OCI-LY7 (cell line): ENCODE results near the gene CDH15. TPM values are rescaled to one million over a fixed set of nuclear protein-coding genes. Genes with fewer than 3 reads are reported as not detected.

ENCODE experiments used
- BruUV-seq: library from RNA; stranded (reverse); fragments of 400-500 nt; replicated peaks from 2 replicates; lab custom pipeline; 2021; lab: Mats Ljungman, UMichigan
- CTCF ChIA-PET: fragments of 300-600 bp; sonication (Branson Sonifier 250); formaldehyde crosslinking; loops from one replicate; lab custom pipeline; 2022; ENCODE audit warnings: antibody characterized with exemption; ENCODE audit not compliant: unreplicated experiment; lab: Charles Lee
- POLR2A ChIA-PET: fragments of 300-600 bp; sonication (Branson Sonifier 250); formaldehyde crosslinking; loops from one replicate; lab custom pipeline; 2022; ENCODE audit warnings: antibody characterized with exemption; lab: Charles Lee
- DNase-seq: peaks from one replicate; pipeline ENCODE4 v3.0.0-alpha.2; 2015; ENCODE audit warnings: low spot score
- H2AFZ ChIP-seq: fragments of 200-600 bp; sonication (generic), shearing (Covaris generic); 2 replicates; pipeline ENCODE4 v1.6.1; 2014; ENCODE audit warnings: mild to moderate bottlenecking, antibody characterized with exemption, low read length, moderate library complexity
- H3K27ac ChIP-seq: fragments of 200-600 bp; sonication (generic); 2 replicates; pipeline ENCODE4 v1.5.1; 2014; ENCODE audit warnings: mixed run types, low read depth, mild to moderate bottlenecking, moderate library complexity, low read length, inconsistent platforms; ENCODE audit not compliant: poor library complexity, severe bottlenecking
- H3K36me3 ChIP-seq: fragments of 200-600 bp; sonication (generic); 2 replicates; pipeline ENCODE4 v1.6.1; 2014; ENCODE audit warnings: mild to moderate bottlenecking, antibody characterized with exemption, low read length, moderate library complexity, mixed read lengths; ENCODE audit not compliant: insufficient read depth
- H3K4me1 ChIP-seq: fragments of 200-600 bp; sonication (generic); 2 replicates; pipeline ENCODE4 v1.5.1; 2014; ENCODE audit warnings: mild to moderate bottlenecking, low read length; ENCODE audit not compliant: insufficient read depth, poor library complexity, severe bottlenecking
- H3K4me2 ChIP-seq: fragments of 200-600 bp; sonication (generic); 2 replicates; pipeline ENCODE4 v1.6.1; 2014; ENCODE audit warnings: mild to moderate bottlenecking, low read length
- H3K4me3 ChIP-seq: fragments of 200-600 bp; sonication (generic); 2 replicates; pipeline ENCODE4 v1.5.1; 2014; ENCODE audit warnings: mild to moderate bottlenecking, low read depth, low read length; ENCODE audit not compliant: poor library complexity, severe bottlenecking
- H3K79me2 ChIP-seq: fragments of 200-600 bp; sonication (generic); 2 replicates; pipeline ENCODE4 v1.6.1; 2016; ENCODE audit warnings: low read depth, mild to moderate bottlenecking, low read length, moderate library complexity, mixed read lengths; ENCODE audit not compliant: insufficient read depth
- H3K9me2 ChIP-seq: fragments of 200-600 bp; sonication (generic); 2 replicates; pipeline ENCODE4 v1.6.1; 2016; ENCODE audit warnings: mild to moderate bottlenecking, low read length, mixed read lengths; ENCODE audit not compliant: insufficient read depth
- H3K9me3 ChIP-seq: fragments of 200-600 bp; sonication (generic); 2 replicates; pipeline ENCODE4 v1.6.1; 2014; ENCODE audit warnings: mild to moderate bottlenecking, mixed run types, low read length, mixed read lengths
- H4K20me1 ChIP-seq: fragments of 200-600 bp; sonication (generic); 2 replicates; pipeline ENCODE4 v1.6.1; 2014; ENCODE audit warnings: mild to moderate bottlenecking, antibody characterized with exemption, low read length, moderate library complexity, mixed read lengths; ENCODE audit not compliant: insufficient read depth
- EZH2phosphoT487 ChIP-seq: fragments of 200-600 bp; sonication (generic); IDR thresholded peaks from 2 replicates; pipeline ENCODE4 v1.6.1; 2018; ENCODE audit warnings: low read depth, borderline replicate concordance, mild to moderate bottlenecking, mixed run types, antibody characterized with exemption, low read length, moderate library complexity, mixed read lengths
- intact Hi-C: fragments of 100-400 bp; cut with micrococcal nuclease; formaldehyde crosslinking; loops from one replicate; pipeline ENCODE4 v1.10.0; 2022; ENCODE audit not compliant: unreplicated experiment
- total RNA-seq, 2 experiments: library from RNA; depleted of rRNA in 1 of 2; stranded (reverse); fragments of >200 nt in 1 of 2; shearing (Covaris generic) in 1 of 2; gene quantifications; 2 replicates each; pipeline ENCODE4 v1.2.3, GENCODE V29; 2014 to 2022
- TF ChIP-seq, protein P1 (sequence below): fragments of 200-600 bp; sonication (generic); conservative IDR thresholded peaks from 2 replicates; pipeline ENCODE4 v1.5.1; 2014; ENCODE audit warnings: mild to moderate bottlenecking, antibody characterized with exemption, low read length, moderate library complexity, mixed read lengths

The CDH15 gene
- total RNA-seq, 2 experiments from 2014 or later: not detected

DNA sequence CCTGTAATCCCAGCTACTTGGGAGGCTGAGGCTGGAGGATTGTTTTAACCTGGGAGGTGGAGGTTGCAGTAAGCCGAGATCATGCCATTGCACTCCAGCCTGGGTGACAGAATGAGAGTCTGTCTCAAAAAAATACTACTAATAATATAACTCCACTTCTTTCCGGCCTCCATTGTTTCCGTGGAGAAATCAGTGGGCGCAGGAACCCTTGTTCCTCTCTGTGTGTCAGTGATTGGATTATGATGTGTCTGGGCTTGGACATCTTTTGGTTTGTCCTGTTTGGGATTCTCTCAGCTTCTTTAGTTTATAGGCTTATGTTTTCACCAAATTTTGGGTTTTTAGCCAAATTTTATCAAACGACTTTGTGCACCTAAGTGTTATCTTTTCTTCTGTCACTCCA, 41.1 kb upstream of the CDH15 start:
- Histone ChIP-seq H3K27ac (no peak overlapping the region), H3K36me3 (peaks cover 98% of the 10 kb centered on the region), H3K4me1 (no peaks in the 10 kb centered on the region), H4K20me1 (no peaks in the 10 kb centered on the region), H2AFZ (no peak overlapping the region), H3K9me2 (no peaks in the 10 kb centered on the region), H3K79me2 (peaks cover 43% of the 10 kb centered on the region; the same call in 1 of the 2 replicates), H3K9me3 (peaks cover 25% of the 10 kb centered on the region; the same call in 1 of the 2 replicates), H3K4me3 (no peak overlapping the region), H3K4me2 (no peak overlapping the region)
- no TSS peak for BruUV-seq
- POLR2A ChIA-PET: no interaction called here
- TF ChIP-seq EZH2phosphoT487: no peak
- TF ChIP-seq, protein P1, sequence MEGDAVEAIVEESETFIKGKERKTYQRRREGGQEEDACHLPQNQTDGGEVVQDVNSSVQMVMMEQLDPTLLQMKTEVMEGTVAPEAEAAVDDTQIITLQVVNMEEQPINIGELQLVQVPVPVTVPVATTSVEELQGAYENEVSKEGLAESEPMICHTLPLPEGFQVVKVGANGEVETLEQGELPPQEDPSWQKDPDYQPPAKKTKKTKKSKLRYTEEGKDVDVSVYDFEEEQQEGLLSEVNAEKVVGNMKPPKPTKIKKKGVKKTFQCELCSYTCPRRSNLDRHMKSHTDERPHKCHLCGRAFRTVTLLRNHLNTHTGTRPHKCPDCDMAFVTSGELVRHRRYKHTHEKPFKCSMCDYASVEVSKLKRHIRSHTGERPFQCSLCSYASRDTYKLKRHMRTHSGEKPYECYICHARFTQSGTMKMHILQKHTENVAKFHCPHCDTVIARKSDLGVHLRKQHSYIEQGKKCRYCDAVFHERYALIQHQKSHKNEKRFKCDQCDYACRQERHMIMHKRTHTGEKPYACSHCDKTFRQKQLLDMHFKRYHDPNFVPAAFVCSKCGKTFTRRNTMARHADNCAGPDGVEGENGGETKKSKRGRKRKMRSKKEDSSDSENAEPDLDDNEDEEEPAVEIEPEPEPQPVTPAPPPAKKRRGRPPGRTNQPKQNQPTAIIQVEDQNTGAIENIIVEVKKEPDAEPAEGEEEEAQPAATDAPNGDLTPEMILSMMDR: no peak
- intact Hi-C loops: no loop called here
- CTCF ChIA-PET: no interaction called here
- DNase-seq: no peak

DNA sequence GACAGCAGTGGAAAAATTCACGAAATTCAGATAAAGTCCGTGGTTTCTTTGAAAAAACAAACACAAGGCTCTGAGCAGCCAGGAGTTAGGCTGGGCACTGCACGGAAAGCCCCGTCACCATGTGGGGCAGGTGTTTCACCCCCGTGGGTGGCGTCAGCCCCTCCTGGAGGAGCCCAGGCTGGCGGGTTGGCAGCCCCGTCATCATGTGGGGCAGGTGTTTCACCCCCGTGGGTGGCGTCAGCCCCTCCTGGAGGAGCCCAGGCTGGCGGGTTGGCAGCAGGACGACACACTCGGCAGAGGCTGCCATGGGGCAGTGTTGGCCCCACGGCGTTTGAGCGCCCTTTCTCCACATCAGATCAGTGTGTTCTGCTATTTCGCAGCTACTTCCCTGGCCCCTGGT, 39.8 kb upstream of the CDH15 start:
- no peak for TF ChIP-seq EZH2phosphoT487
- TF ChIP-seq, protein P1: no peak

DNA sequence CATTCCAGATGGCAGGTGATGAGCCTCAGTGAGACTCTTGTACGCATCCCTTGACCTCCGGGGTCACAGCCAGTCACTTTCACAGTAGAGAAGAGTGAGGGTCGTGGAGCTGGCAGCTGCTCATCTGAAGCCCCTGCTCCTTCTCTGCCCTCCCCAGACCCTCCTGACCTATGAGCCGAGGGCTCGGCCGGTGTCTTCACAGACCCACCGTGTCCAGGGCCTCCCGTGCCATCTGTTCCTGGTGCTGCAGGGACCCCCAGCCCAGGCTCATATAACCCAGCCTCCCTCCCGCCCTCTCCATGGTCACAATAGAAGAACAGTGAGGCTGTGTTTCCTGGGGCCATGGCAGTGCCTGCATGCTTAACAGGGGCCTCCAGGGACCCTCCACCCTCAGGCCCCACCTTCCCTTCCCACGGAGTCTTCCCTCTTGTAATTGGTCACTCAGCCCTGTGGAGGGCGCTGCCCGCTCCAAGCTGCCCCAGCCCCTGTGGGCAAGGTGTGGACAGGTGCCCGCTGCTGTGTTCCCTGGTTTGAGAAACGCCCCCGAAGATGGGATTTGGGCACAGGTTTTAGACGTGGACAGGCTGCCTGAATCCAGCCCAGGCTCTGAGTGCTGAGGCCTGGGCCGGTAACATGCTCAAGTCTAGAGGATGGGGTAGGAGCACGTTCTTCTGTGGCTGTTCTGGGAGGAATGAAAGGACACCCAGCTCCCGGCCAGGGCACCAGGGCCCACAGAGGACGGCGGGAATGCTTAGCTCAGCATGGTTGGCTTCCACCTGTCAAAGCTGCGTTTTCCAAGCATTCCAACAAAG, 39.1 kb upstream of the CDH15 start:
- Histone ChIP-seq H3K4me3 (no peak overlapping the region), H3K36me3 (peaks cover 96% of the 10 kb centered on the region), H3K9me3 (peaks cover 18% of the 10 kb centered on the region; the same call in 1 of the 2 replicates), H3K4me1 (no peaks in the 10 kb centered on the region), H3K79me2 (peaks cover 31% of the 10 kb centered on the region; the same call in 1 of the 2 replicates), H4K20me1 (no peaks in the 10 kb centered on the region), H2AFZ (no peak overlapping the region), H3K9me2 (no peaks in the 10 kb centered on the region), H3K4me2 (no peak overlapping the region), H3K27ac (no peak overlapping the region)
- no peak for DNase-seq
- CTCF ChIA-PET: no interaction called here
- intact Hi-C loops: no loop called here
- POLR2A ChIA-PET: no interaction called here
- no TSS peak for BruUV-seq
- TF ChIP-seq, protein P1: 0 out of 2 replicates have a peak, but pooled peaks have one; percentile 49
- TF ChIP-seq EZH2phosphoT487: no peak

More for the DNA sequence above, 39.8 kb upstream of the CDH15 start:
- no peak overlapping the region for H3K4me3 ChIP-seq
- H3K27ac ChIP-seq: no peak overlapping the region
- no peaks in the 10 kb centered on the region for H3K4me1 ChIP-seq
- ChIA-PET CTCF (no interaction called here), POLR2A (no interaction called here)
- DNase-seq: no peak
- H3K4me2 ChIP-seq: no peak overlapping the region
- no peaks in the 10 kb centered on the region for H4K20me1 ChIP-seq
- BruUV-seq: no TSS peak
- H3K9me2 ChIP-seq: no peaks in the 10 kb centered on the region
- H3K79me2 ChIP-seq: peaks cover 37% of the 10 kb centered on the region; the same call in 1 of the 2 replicates
- no peak overlapping the region for H2AFZ ChIP-seq
- H3K9me3 ChIP-seq: peaks cover 18% of the 10 kb centered on the region; the same call in 1 of the 2 replicates
- H3K36me3 ChIP-seq: peaks cover 98% of the 10 kb centered on the region
- intact Hi-C loops: no loop called here
